ENCODE results near the gene CDT1.
"Not testable (repeated sequence)": the region's sequence is repeated elsewhere in the genome, so short reads cannot be mapped to it uniquely, and the experiment has no call there.

Gene CDT1

GRCh38 chr16:88821168-88821850 is 17.7 kb downstream of the CDT1 start:
- DNase-seq = no peak
- no peak overlapping the region for H3K4me3 ChIP-seq (ENCODE audit: low read depth, low read length)
- no peak overlapping the region for H3K27ac ChIP-seq
- peak; percentile 8 for TF ChIP-seq CTCF (IDR thresholded peaks at IDR 0.05; ENCODE audit: low read depth, low read length, missing control alignments)
- in situ Hi-C loops (cut with HindIII; ENCODE audit: low pct_ligation_motif_present, low sequenced_read_pairs) = no loop called here
- H3K36me3 ChIP-seq (replicated peaks) = no peaks in the 10 kb centered on the region
- H3K27me3 ChIP-seq (replicated peaks) = no peaks in the 10 kb centered on the region

GRCh38 chr16:88822281-88823040 is 18.9 kb downstream of the CDT1 start:
- Histone ChIP-seq H3K36me3 (replicated peaks) (no peaks in the 10 kb centered on the region), H3K27ac (no peak overlapping the region), H3K27me3 (replicated peaks) (no peaks in the 10 kb centered on the region), H3K4me3 (ENCODE audit: low read depth, low read length) (no peak overlapping the region)
- in situ Hi-C loops (cut with HindIII; ENCODE audit: low pct_ligation_motif_present, low sequenced_read_pairs) = no loop called here
- DNase-seq = no peak
- TF ChIP-seq CTCF (IDR thresholded peaks at IDR 0.05; ENCODE audit: low read depth, low read length, missing control alignments) = no peak

GRCh38 chr16:88823646-88824045 is 20.1 kb downstream of the CDT1 start:
- DNase-seq; in situ Hi-C loops (cut with HindIII; ENCODE audit: low pct_ligation_motif_present, low sequenced_read_pairs); H3K27ac ChIP-seq; H3K4me3 ChIP-seq (ENCODE audit: low read depth, low read length); H3K27me3 ChIP-seq (replicated peaks); H3K36me3 ChIP-seq (replicated peaks): not testable (repeated sequence)

GRCh38 chr16:88824256-88825077 is 20.9 kb downstream of the CDT1 start:
- DNase-seq = no peak
- Histone ChIP-seq H3K36me3 (replicated peaks) (no peaks in the 10 kb centered on the region), H3K27me3 (replicated peaks) (no peaks in the 10 kb centered on the region), H3K4me3 (ENCODE audit: low read depth, low read length) (no peak overlapping the region), H3K27ac (no peak overlapping the region)
- in situ Hi-C loops (cut with HindIII; ENCODE audit: low pct_ligation_motif_present, low sequenced_read_pairs) = no loop called here
- TF ChIP-seq CTCF (IDR thresholded peaks at IDR 0.05; ENCODE audit: low read depth, low read length, missing control alignments) = no peak

GRCh38 chr16:88825146-88825545 is 21.6 kb downstream of the CDT1 start:
- Histone ChIP-seq H3K27me3 (replicated peaks) (no peaks in the 10 kb centered on the region), H3K36me3 (replicated peaks) (no peaks in the 10 kb centered on the region), H3K4me3 (ENCODE audit: low read depth, low read length) (no peak overlapping the region), H3K27ac (no peak overlapping the region)
- no peak for TF ChIP-seq CTCF (IDR thresholded peaks at IDR 0.05; ENCODE audit: low read depth, low read length, missing control alignments)
- no peak for DNase-seq
- in situ Hi-C loops (cut with HindIII; ENCODE audit: low pct_ligation_motif_present, low sequenced_read_pairs) = no loop called here
